GM18526 (cell line): Measurements from ENCODE around the gene JAKMIP1.

Source experiments
- POLR2A ChIP-seq: IDR thresholded peaks from 3 replicates; pipeline ENCODE4 v1.6.1; 2011; ENCODE audit not compliant: insufficient read length; ENCODE audit errors: extremely low read depth

The JAKMIP1 gene

GRCh38 chr4:6221851-6222760, 21.8 kb upstream of the JAKMIP1 start:
- no peak for TF ChIP-seq POLR2A

- no peak for TF ChIP-seq POLR2A
These were observed 21.0 kb upstream of the JAKMIP1 start for GRCh38 chr4:6221301-6221850.

GRCh38 chr4:6217716-6218381, 17.5 kb upstream of the JAKMIP1 start:
- TF ChIP-seq POLR2A, result no peak

GRCh38 chr4:6216588-6216987, 16.2 kb upstream of the JAKMIP1 start:
- no peak for TF ChIP-seq POLR2A

- TF ChIP-seq POLR2A, result no peak
These were observed 9.6 kb upstream of the JAKMIP1 start for GRCh38 chr4:6209921-6210320.

GRCh38 chr4:6208416-6208815, 8.1 kb upstream of the JAKMIP1 start:
- no peak for TF ChIP-seq POLR2A

GRCh38 chr4:6207602-6208001, 7.3 kb upstream of the JAKMIP1 start:
- no peak for TF ChIP-seq POLR2A

- TF ChIP-seq POLR2A, result no peak
These were observed 6.5 kb upstream of the JAKMIP1 start for GRCh38 chr4:6206771-6207290.

GRCh38 chr4:6205973-6206372, 5.6 kb upstream of the JAKMIP1 start:
- no peak for TF ChIP-seq POLR2A

GRCh38 chr4:6205567-6205931, 5.2 kb upstream of the JAKMIP1 start:
- TF ChIP-seq POLR2A, result no peak

- TF ChIP-seq POLR2A, result no peak
These were observed 4.7 kb upstream of the JAKMIP1 start for GRCh38 chr4:6204871-6205566.

GRCh38 chr4:6204098-6204497, 3.7 kb upstream of the JAKMIP1 start:
- no peak for TF ChIP-seq POLR2A

GRCh38 chr4:6201580-6202091, 1.3 kb upstream of the JAKMIP1 start:
- TF ChIP-seq POLR2A, result peak; percentile 19

- no peak for TF ChIP-seq POLR2A
These were observed 593 bp upstream of the JAKMIP1 start for GRCh38 chr4:6200922-6201362.

- no peak for TF ChIP-seq POLR2A
These were observed 877 bp downstream of the JAKMIP1 start for GRCh38 chr4:6199422-6199921.
